Measurements from ENCODE around the gene AQP1. TPM values are rescaled to one million over a fixed set of nuclear protein-coding genes. Genes with fewer than 3 reads are reported as not detected.

AQP1 gene
- total and polyA plus RNA-seq, 2 donors (not counting 1 experiment from before 2014, with no cell fraction given), result not detected

DNA sequence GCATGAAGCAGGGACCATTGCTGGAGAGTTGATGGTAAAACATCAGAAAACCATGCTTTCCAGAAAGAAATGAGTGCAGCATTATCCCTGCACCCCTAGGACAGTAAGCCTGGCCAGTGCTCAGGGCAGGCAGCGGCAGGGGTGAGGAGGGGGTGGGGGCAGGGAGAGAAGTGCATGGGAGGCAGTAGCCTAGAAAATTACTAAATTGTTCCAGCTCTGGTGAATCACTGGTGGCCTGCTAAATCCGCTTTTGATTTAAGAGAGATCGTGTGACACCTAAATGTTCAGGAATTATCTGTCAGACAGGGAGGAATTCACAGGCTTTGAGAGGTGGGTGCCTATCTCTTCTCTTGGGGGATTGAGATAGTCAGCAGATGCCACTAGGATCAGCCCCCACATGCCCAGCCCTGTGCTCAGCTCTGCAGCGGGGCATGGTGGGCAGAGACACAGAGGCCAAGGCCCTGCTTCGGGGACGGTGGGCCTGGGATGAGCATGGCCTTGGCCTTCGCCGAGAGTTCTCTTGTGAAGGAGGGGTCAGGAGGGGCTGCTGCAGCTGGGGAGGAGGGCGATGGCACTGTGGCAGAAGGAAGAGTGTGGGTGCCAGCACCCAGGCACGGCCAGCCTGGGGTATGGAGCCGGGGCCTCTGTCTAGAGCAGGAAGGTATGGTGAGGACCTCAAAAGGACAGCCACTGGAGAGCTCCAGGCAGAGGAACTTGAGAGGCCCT is 5.0 kb upstream of the AQP1 start:
- POLR2A ChIA-PET, result no interaction called here
- no peak overlapping the region for H3K4me2 ChIP-seq (replicated peaks; ENCODE audit: low read depth, low read length, poor library complexity, severe bottlenecking)
- intact Hi-C loops (cut with micrococcal nuclease), result no loop called here
- ATAC-seq (ENCODE audit: low read depth), result no peak
- Mint-ChIP-seq H3K9me3 (ENCODE audit: insufficient read depth) (no peaks in the 10 kb centered on the region), H3K4me1 (no peaks in the 10 kb centered on the region), H3K27me3 (peaks cover 5% of the 10 kb centered on the region), H3K4me3 (no peak overlapping the region), H3K27ac (no peak overlapping the region)
- no peak for DNase-seq
- WGBS (ENCODE audit: insufficient coverage), result 93% methylated on average over 11 of the region's 11 CpGs
- H4K20me1 ChIP-seq (ENCODE audit: control insufficient read depth, insufficient read depth, low read length, poor library complexity, severe bottlenecking), result no peaks in the 10 kb centered on the region
- H3K9me3 ChIP-seq (ENCODE audit: control extremely low read depth in 1 of 3, control insufficient read depth in 2 of 3, insufficient read depth in 1 of 3, low read length in 2 of 3), result no peaks in the 10 kb centered on the region
- H3K79me2 ChIP-seq (ENCODE audit: control insufficient read depth, insufficient read depth, low read length), result no peaks in the 10 kb centered on the region
- no peak overlapping the region for H2AFZ ChIP-seq (ENCODE audit: insufficient read depth, low read depth, low read length, poor library complexity, severe bottlenecking)
- CTCF ChIA-PET, result no interaction called here
- TF ChIP-seq, protein P1, sequence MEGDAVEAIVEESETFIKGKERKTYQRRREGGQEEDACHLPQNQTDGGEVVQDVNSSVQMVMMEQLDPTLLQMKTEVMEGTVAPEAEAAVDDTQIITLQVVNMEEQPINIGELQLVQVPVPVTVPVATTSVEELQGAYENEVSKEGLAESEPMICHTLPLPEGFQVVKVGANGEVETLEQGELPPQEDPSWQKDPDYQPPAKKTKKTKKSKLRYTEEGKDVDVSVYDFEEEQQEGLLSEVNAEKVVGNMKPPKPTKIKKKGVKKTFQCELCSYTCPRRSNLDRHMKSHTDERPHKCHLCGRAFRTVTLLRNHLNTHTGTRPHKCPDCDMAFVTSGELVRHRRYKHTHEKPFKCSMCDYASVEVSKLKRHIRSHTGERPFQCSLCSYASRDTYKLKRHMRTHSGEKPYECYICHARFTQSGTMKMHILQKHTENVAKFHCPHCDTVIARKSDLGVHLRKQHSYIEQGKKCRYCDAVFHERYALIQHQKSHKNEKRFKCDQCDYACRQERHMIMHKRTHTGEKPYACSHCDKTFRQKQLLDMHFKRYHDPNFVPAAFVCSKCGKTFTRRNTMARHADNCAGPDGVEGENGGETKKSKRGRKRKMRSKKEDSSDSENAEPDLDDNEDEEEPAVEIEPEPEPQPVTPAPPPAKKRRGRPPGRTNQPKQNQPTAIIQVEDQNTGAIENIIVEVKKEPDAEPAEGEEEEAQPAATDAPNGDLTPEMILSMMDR (IDR thresholded peaks at IDR 0.05), result no peak
- no peak for TF ChIP-seq EZH2 (IDR thresholded peaks at IDR 0.05; ENCODE audit: borderline replicate concordance, insufficient read depth, low read depth, low read length, poor library complexity, severe bottlenecking)
- H3K36me3 ChIP-seq (replicated peaks in 1 of 2; ENCODE audit: control extremely low read depth in 1 of 2, control insufficient read depth in 1 of 2, extremely low read depth in 1 of 2, insufficient read depth in 2 of 2, low read length in 1 of 2), result no peaks in the 10 kb centered on the region
- no peaks in the 10 kb centered on the region for H3K27me3 ChIP-seq (replicated peaks in 1 of 4; ENCODE audit: control extremely low read depth in 1 of 4, control insufficient read depth in 3 of 4, insufficient read depth in 4 of 4, low read length in 3 of 4)
- no peak overlapping the region for H3K4me3 ChIP-seq (ENCODE audit: control extremely low read depth in 1 of 5, extremely low read depth in 1 of 5, insufficient read depth in 1 of 5, low read depth in 2 of 5, low read length in 4 of 5)
- no peaks in the 10 kb centered on the region for H3K4me1 ChIP-seq (ENCODE audit: control insufficient read depth in 2 of 2, insufficient read depth in 2 of 2, low read length in 2 of 2)
- no peak overlapping the region for H3K27ac ChIP-seq (ENCODE audit: low read length in 2 of 2)
- H3K9ac ChIP-seq (ENCODE audit: low read length), result no peak overlapping the region

DNA sequence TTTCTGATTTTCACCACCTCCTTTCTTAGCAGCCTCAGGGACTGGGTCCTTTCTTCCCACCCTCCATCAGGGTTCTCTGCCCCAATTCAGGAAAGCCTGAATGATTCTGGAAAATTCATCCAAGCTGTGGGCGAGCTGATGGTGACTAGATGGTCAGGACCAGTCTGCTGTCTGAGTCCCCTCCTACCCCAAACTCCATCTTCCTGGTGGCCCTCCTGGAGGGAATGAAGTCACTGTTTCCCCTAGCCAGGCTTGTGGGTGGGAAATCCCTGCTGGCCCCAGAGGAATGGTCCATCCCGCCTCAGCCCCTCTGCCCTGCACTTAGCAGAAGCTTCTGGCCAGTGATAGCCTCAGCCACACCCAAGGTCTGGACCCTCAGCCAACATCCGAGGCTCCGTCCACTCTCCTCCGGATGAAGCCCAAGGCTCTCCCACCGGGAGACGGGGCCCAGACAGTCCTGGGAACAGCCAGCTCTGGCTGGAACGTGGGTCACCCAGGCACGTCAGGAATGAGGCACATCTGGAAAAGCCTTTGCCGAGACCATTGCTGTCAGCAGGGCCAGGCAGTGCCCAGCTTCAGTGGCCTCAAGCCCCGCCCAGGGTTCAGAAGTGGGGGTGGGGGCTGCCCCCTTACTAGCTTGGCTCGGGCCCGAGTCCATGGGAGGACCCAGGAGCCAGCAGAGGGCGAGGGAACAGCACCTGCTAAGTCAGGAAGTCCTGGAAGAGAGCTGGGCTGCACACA is 4.0 kb upstream of the AQP1 start:
- Histone ChIP-seq H2AFZ (ENCODE audit: insufficient read depth, low read depth, low read length, poor library complexity, severe bottlenecking) (no peak overlapping the region), H3K27me3 (replicated peaks in 1 of 4; ENCODE audit: control extremely low read depth in 1 of 4, control insufficient read depth in 3 of 4, insufficient read depth in 4 of 4, low read length in 3 of 4) (no peaks in the 10 kb centered on the region), H3K79me2 (ENCODE audit: control insufficient read depth, insufficient read depth, low read length) (no peaks in the 10 kb centered on the region), H3K4me3 (ENCODE audit: control extremely low read depth in 1 of 5, extremely low read depth in 1 of 5, insufficient read depth in 1 of 5, low read depth in 2 of 5, low read length in 4 of 5) (no peak overlapping the region), H3K36me3 (replicated peaks in 1 of 2; ENCODE audit: control extremely low read depth in 1 of 2, control insufficient read depth in 1 of 2, extremely low read depth in 1 of 2, insufficient read depth in 2 of 2, low read length in 1 of 2) (no peaks in the 10 kb centered on the region), H3K4me1 (ENCODE audit: control insufficient read depth in 2 of 2, insufficient read depth in 2 of 2, low read length in 2 of 2) (no peaks in the 10 kb centered on the region), H3K9me3 (ENCODE audit: control extremely low read depth in 1 of 3, control insufficient read depth in 2 of 3, insufficient read depth in 1 of 3, low read length in 2 of 3) (no peaks in the 10 kb centered on the region), H3K9ac (ENCODE audit: low read length) (no peak overlapping the region), H4K20me1 (ENCODE audit: control insufficient read depth, insufficient read depth, low read length, poor library complexity, severe bottlenecking) (no peaks in the 10 kb centered on the region), H3K27ac (ENCODE audit: low read length in 2 of 2) (no peak overlapping the region), H3K4me2 (replicated peaks; ENCODE audit: low read depth, low read length, poor library complexity, severe bottlenecking) (no peak overlapping the region)
- Mint-ChIP-seq H3K27ac (no peak overlapping the region), H3K27me3 (peaks cover 5% of the 10 kb centered on the region), H3K4me3 (no peak overlapping the region), H3K9me3 (ENCODE audit: insufficient read depth) (no peaks in the 10 kb centered on the region), H3K4me1 (no peaks in the 10 kb centered on the region)
- intact Hi-C loops (cut with micrococcal nuclease), result no loop called here
- WGBS (ENCODE audit: insufficient coverage), result 85% methylated on average over 14 of the region's 14 CpGs
- ChIA-PET POLR2A (no interaction called here), CTCF (no interaction called here)
- no peak for TF ChIP-seq EZH2 (IDR thresholded peaks at IDR 0.05; ENCODE audit: borderline replicate concordance, insufficient read depth, low read depth, low read length, poor library complexity, severe bottlenecking)
- TF ChIP-seq, protein P1 (IDR thresholded peaks at IDR 0.05), result no peak
- ATAC-seq (ENCODE audit: low read depth), result no peak
- DNase-seq, result no peak
